PFSK-1 (cell line): Measurements from ENCODE around the gene PDGFC.

ENCODE experiments used
- FOXP2 ChIP-seq: optimal IDR thresholded peaks from 2 replicates; pipeline ENCODE3; 2011; ENCODE audit warnings: borderline replicate concordance, control low read depth, inconsistent platforms; ENCODE audit not compliant: insufficient read depth; ENCODE audit errors: extremely low read length, extremely low read depth
- POLR2AphosphoS5 ChIP-seq: IDR thresholded peaks from 2 replicates; pipeline ENCODE4 v1.6.1; 2012; ENCODE audit warnings: low read depth, mild to moderate bottlenecking, control low read depth, low read length, moderate library complexity
- SIN3A ChIP-seq: IDR thresholded peaks from 2 replicates; pipeline ENCODE4 v1.6.1; 2012; ENCODE audit warnings: mild to moderate bottlenecking, low read length, moderate library complexity, borderline replicate concordance; ENCODE audit not compliant: insufficient read depth
- TAF1 ChIP-seq: IDR thresholded peaks from 2 replicates; pipeline ENCODE4 v1.6.1; 2012; ENCODE audit warnings: low read length, control low read depth, borderline replicate concordance; ENCODE audit not compliant: insufficient read depth
- TF ChIP-seq, protein P1 (sequence below), 2 experiments: IDR thresholded peaks; 2 replicates each; pipeline versions ENCODE4 v1.6.1 to v1.8.0; 2011 to 2012; ENCODE audit warnings: low read depth in 2 of 2, low read length in 2 of 2, control low read depth in 1 of 2, inconsistent platforms in 1 of 2, mild to moderate bottlenecking in 1 of 2, moderate library complexity in 1 of 2; ENCODE audit not compliant: insufficient read depth in 1 of 2

The PDGFC gene

DNA sequence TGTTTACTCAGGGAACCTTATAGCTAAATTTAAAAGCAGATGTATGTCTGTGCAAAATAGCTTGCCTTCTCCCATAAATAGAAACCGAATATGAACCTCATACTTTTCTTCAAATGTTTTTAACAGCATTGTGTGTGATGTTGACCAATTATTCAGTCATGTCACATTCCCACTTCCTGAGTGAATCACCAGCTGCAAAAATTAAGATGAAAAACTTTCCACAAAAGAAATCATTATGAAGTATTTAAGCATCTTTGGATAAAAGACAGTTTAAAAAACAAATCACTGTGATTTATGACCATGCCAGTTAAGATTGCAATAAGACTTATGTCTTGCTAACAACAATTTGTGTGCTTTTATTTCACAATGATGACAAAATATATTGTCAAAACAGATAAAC is 220.1 kb downstream of the PDGFC start:
- no peak for TF ChIP-seq SIN3A
- no peak for TF ChIP-seq POLR2AphosphoS5
- TF ChIP-seq, protein P1, sequence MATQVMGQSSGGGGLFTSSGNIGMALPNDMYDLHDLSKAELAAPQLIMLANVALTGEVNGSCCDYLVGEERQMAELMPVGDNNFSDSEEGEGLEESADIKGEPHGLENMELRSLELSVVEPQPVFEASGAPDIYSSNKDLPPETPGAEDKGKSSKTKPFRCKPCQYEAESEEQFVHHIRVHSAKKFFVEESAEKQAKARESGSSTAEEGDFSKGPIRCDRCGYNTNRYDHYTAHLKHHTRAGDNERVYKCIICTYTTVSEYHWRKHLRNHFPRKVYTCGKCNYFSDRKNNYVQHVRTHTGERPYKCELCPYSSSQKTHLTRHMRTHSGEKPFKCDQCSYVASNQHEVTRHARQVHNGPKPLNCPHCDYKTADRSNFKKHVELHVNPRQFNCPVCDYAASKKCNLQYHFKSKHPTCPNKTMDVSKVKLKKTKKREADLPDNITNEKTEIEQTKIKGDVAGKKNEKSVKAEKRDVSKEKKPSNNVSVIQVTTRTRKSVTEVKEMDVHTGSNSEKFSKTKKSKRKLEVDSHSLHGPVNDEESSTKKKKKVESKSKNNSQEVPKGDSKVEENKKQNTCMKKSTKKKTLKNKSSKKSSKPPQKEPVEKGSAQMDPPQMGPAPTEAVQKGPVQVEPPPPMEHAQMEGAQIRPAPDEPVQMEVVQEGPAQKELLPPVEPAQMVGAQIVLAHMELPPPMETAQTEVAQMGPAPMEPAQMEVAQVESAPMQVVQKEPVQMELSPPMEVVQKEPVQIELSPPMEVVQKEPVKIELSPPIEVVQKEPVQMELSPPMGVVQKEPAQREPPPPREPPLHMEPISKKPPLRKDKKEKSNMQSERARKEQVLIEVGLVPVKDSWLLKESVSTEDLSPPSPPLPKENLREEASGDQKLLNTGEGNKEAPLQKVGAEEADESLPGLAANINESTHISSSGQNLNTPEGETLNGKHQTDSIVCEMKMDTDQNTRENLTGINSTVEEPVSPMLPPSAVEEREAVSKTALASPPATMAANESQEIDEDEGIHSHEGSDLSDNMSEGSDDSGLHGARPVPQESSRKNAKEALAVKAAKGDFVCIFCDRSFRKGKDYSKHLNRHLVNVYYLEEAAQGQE (IDR thresholded peaks at IDR 0.05; ENCODE audit: insufficient read depth in 1 of 2, low read depth in 2 of 2, low read length in 2 of 2): no peak
- TF ChIP-seq FOXP2: no peak
- no peak for TF ChIP-seq TAF1

- TF ChIP-seq FOXP2: no peak
- TF ChIP-seq, protein P1 (IDR thresholded peaks at IDR 0.05; ENCODE audit: insufficient read depth in 1 of 2, low read depth in 2 of 2, low read length in 2 of 2): no peak
- TF ChIP-seq POLR2AphosphoS5: no peak
- TF ChIP-seq SIN3A: no peak
- no peak for TF ChIP-seq TAF1
Observed at GRCh38 chr4:156749426-156750403, 221.9 kb downstream of the PDGFC start.

- TF ChIP-seq FOXP2: no peak
- TF ChIP-seq POLR2AphosphoS5: no peak
- TF ChIP-seq, protein P1 (IDR thresholded peaks at IDR 0.05; ENCODE audit: insufficient read depth in 1 of 2, low read depth in 2 of 2, low read length in 2 of 2): no peak
- TF ChIP-seq SIN3A: no peak
Observed at GRCh38 chr4:156746111-156746510, 225.5 kb downstream of the PDGFC start.

DNA sequence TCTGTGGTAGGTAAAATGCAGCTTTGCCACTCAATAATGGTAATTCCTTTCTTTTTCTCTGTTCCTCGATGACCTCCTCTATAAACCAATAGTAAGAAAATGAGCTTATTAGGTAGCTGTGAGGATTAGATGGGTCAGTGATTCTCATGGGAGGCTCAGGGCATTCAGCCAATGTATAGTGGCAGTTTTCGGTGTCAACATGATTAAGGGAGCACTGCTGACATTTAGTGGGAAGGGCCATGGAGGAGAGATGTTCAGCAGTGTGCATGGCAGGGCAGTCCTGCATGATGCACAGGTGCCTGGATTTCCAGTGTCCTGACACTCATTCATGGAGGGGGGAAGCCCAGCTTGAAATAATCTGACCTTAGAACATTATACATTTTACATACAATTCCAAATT is 232.8 kb downstream of the PDGFC start:
- TF ChIP-seq TAF1 (no peak), FOXP2 (no peak), POLR2AphosphoS5 (no peak), SIN3A (no peak)
- TF ChIP-seq, protein P1 (IDR thresholded peaks at IDR 0.05; ENCODE audit: insufficient read depth in 1 of 2, low read depth in 2 of 2, low read length in 2 of 2): no peak
